Fibroblast of lung (primary cell): ENCODE data around the gene SEL1L2. TPM values are rescaled to one million over a fixed set of nuclear protein-coding genes. Genes with fewer than 3 reads are reported as not detected.

Experiments
- DNase-seq, 2 donors: peaks; one replicate each; pipeline versions ENCODE4 v3.0.0 to v3.0.0-alpha.2; 2010; ENCODE audit warnings: low read depth in 2 of 2
- H2AFZ ChIP-seq: 2 replicates; pipeline ENCODE4 v1.5.1; 2012; ENCODE audit warnings: low read length, control low read depth, inconsistent platforms
- H3K27ac ChIP-seq: 2 replicates; pipeline ENCODE4 v1.5.1; 2011; ENCODE audit warnings: low read length, control low read depth; ENCODE audit not compliant: insufficient read depth
- H3K27me3 ChIP-seq: 2 replicates; pipeline ENCODE4 v1.5.1; 2011; ENCODE audit warnings: mild to moderate bottlenecking, low read length; ENCODE audit not compliant: control insufficient read depth, insufficient read depth
- H3K36me3 ChIP-seq: 2 replicates; pipeline ENCODE4 v1.5.1; 2011; ENCODE audit warnings: low read length; ENCODE audit not compliant: control insufficient read depth, insufficient read depth
- H3K4me1 ChIP-seq: 2 replicates; pipeline ENCODE4 v1.5.1; 2011; ENCODE audit warnings: low read length; ENCODE audit not compliant: control insufficient read depth, insufficient read depth; ENCODE audit errors: extremely low read depth
- H3K4me2 ChIP-seq: 2 replicates; pipeline ENCODE4 v1.5.1; 2011; ENCODE audit warnings: low read length, control low read depth; ENCODE audit not compliant: insufficient read depth; ENCODE audit errors: extremely low read depth
- H3K4me3 ChIP-seq, 4 experiments: fragments of 200-600 bp in 1 of 4; sonication (generic) in 1 of 4; replicated peaks in 1 of 4; 2 replicates each; pipeline ENCODE4 v1.5.1; 2011 to 2016; ENCODE audit warnings: low read length in 4 of 4, low read depth in 3 of 4, mild to moderate bottlenecking in 3 of 4, control low read depth in 2 of 4, inconsistent platforms in 1 of 4, mixed read lengths in 1 of 4; ENCODE audit not compliant: insufficient read depth in 1 of 4; ENCODE audit errors: control extremely low read depth in 1 of 4
- H3K79me2 ChIP-seq: 2 replicates; pipeline ENCODE4 v1.5.1; 2012; ENCODE audit warnings: mild to moderate bottlenecking, low read length, inconsistent platforms; ENCODE audit not compliant: control insufficient read depth, insufficient read depth
- H3K9ac ChIP-seq: 2 replicates; pipeline ENCODE4 v1.5.1; 2011; ENCODE audit warnings: mild to moderate bottlenecking, low read length, control low read depth; ENCODE audit not compliant: insufficient read depth
- H3K9me3 ChIP-seq: 2 replicates; pipeline ENCODE4 v1.5.1; 2012; ENCODE audit warnings: low read depth, low read length; ENCODE audit not compliant: control insufficient read depth, insufficient read depth
- H4K20me1 ChIP-seq: 2 replicates; pipeline ENCODE4 v1.5.1; 2011; ENCODE audit warnings: low read length; ENCODE audit not compliant: control insufficient read depth, insufficient read depth; ENCODE audit errors: extremely low read depth
- CTCF ChIP-seq, 2 donors: IDR thresholded peaks in 1 of 2; conservative IDR thresholded peaks in 1 of 2; 1 replicate in 1 of 2; 2 replicates in 1 of 2; pipeline ENCODE4 v1.5.1; 2011 to 2012; ENCODE audit warnings: low read length in 2 of 2, control low read depth in 1 of 2, inconsistent platforms in 1 of 2, low read depth in 1 of 2, mild to moderate bottlenecking in 1 of 2
- EZH2 ChIP-seq: IDR thresholded peaks from 2 replicates; pipeline ENCODE4 v1.5.1; 2012; ENCODE audit warnings: low read length, control low read depth, mild to moderate bottlenecking; ENCODE audit errors: missing control alignments
- polyA plus RNA-seq, 2 donors: library from polyadenylated mRNA; depleted of rRNA in 1 of 2; stranded (reverse) in 1 of 2; unstranded in 1 of 2; fragments of >200 nt; gene quantifications; 2 replicates each; pipeline ENCODE4 v1.2.1, GENCODE V29; 2011 to 2012; ENCODE audit warnings: missing spikeins in 1 of 2
- total RNA-seq: library from RNA; depleted of rRNA; stranded (reverse); fragments of >200 nt; gene quantifications from 2 replicates; pipeline ENCODE4 v1.2.1, GENCODE V29; 2014

SEL1L2 gene
- total and polyA plus RNA-seq, 2 donors (not counting 1 experiment from before 2014, with no cell fraction given) = not detected

GRCh38 chr20:14030991-14031390 is 40.6 kb upstream of the SEL1L2 start:
- no peak overlapping the region for H3K9ac ChIP-seq
- no peak overlapping the region for H3K27ac ChIP-seq
- H3K79me2 ChIP-seq = no peaks in the 10 kb centered on the region
- DNase-seq = no peak
- no peaks in the 10 kb centered on the region for H4K20me1 ChIP-seq
- no peak overlapping the region for H3K4me3 ChIP-seq
- TF ChIP-seq EZH2 (no peak), CTCF (conservative IDR thresholded peaks at IDR 0.05 in 1 of 2, IDR thresholded peaks at IDR 0.05 in 1 of 2; ENCODE audit: low read depth in 1 of 2, low read length in 2 of 2) (no peak)
- no peaks in the 10 kb centered on the region for H3K36me3 ChIP-seq
- no peaks in the 10 kb centered on the region for H3K4me1 ChIP-seq
- H2AFZ ChIP-seq = no peak overlapping the region
- no peaks in the 10 kb centered on the region for H3K27me3 ChIP-seq
- H3K4me2 ChIP-seq = no peak overlapping the region
- no peaks in the 10 kb centered on the region for H3K9me3 ChIP-seq

GRCh38 chr20:14012671-14013070 is 22.3 kb upstream of the SEL1L2 start:
- no peaks in the 10 kb centered on the region for H3K27me3 ChIP-seq
- TF ChIP-seq EZH2 (no peak), CTCF (conservative IDR thresholded peaks at IDR 0.05 in 1 of 2, IDR thresholded peaks at IDR 0.05 in 1 of 2; ENCODE audit: low read depth in 1 of 2, low read length in 2 of 2) (no peak)
- H2AFZ ChIP-seq = no peak overlapping the region
- H3K27ac ChIP-seq = no peak overlapping the region
- no peaks in the 10 kb centered on the region for H4K20me1 ChIP-seq
- DNase-seq = no peak
- H3K36me3 ChIP-seq = no peaks in the 10 kb centered on the region
- no peaks in the 10 kb centered on the region for H3K9me3 ChIP-seq
- no peak overlapping the region for H3K4me2 ChIP-seq
- no peaks in the 10 kb centered on the region for H3K4me1 ChIP-seq
- no peaks in the 10 kb centered on the region for H3K79me2 ChIP-seq
- no peak overlapping the region for H3K4me3 ChIP-seq
- H3K9ac ChIP-seq = no peak overlapping the region

GRCh38 chr20:14009208-14009607 is 18.8 kb upstream of the SEL1L2 start:
- H3K4me2 ChIP-seq = no peak overlapping the region
- no peak for DNase-seq
- TF ChIP-seq CTCF (conservative IDR thresholded peaks at IDR 0.05 in 1 of 2, IDR thresholded peaks at IDR 0.05 in 1 of 2; ENCODE audit: low read depth in 1 of 2, low read length in 2 of 2) (no peak), EZH2 (no peak)
- no peaks in the 10 kb centered on the region for H3K4me1 ChIP-seq
- no peaks in the 10 kb centered on the region for H3K27me3 ChIP-seq
- H3K36me3 ChIP-seq = no peaks in the 10 kb centered on the region
- no peak overlapping the region for H3K4me3 ChIP-seq
- no peak overlapping the region for H2AFZ ChIP-seq
- H3K9me3 ChIP-seq = no peaks in the 10 kb centered on the region
- H3K79me2 ChIP-seq = no peaks in the 10 kb centered on the region
- no peaks in the 10 kb centered on the region for H4K20me1 ChIP-seq
- no peak overlapping the region for H3K27ac ChIP-seq
- no peak overlapping the region for H3K9ac ChIP-seq
